Measurements from ENCODE around the gene PNKD. TPM values are rescaled to one million over a fixed set of nuclear protein-coding genes. Genes with fewer than 3 reads are reported as not detected.

The PNKD gene
- total and polyA plus RNA-seq, 8 donors: 17.2 to 89.1 (median 23.0) TPM

GRCh38 chr2:218326315-218326714 is 56.0 kb downstream of the PNKD start:
- FAIRE-seq (no peak), DNase-seq (no peak), ATAC-seq (no peak)
- no peak overlapping the region for H3K4me3 ChIP-seq
- TF ChIP-seq CTCF (IDR thresholded peaks at IDR 0.05): no peak
- intact Hi-C loops (cut with DNase I): no loop called here
- H3K27me3 ChIP-seq: no peaks in the 10 kb centered on the region
- no peaks in the 10 kb centered on the region for H3K9me3 ChIP-seq
- 66% methylated on average over 2 of the region's 2 CpGs for WGBS, 2 donors
- H3K4me1 ChIP-seq: peaks cover 0 to 9% (median 0%) of the 10 kb centered on the region in 3 donors
- no peaks in the 10 kb centered on the region for H3K36me3 ChIP-seq
- H3K27ac ChIP-seq: no peak overlapping the region

- Histone ChIP-seq H3K27ac (no peak overlapping the region), H3K9me3 (no peaks in the 10 kb centered on the region), H3K4me3 (no peak overlapping the region), H3K36me3 (no peaks in the 10 kb centered on the region), H3K27me3 (no peaks in the 10 kb centered on the region), H3K4me1 (peaks cover 0 to 4% (median 0%) of the 10 kb centered on the region in 3 donors)
- WGBS, 2 donors: 71 to 82% methylated on average over 11 of the region's 11 CpGs
- no peak for TF ChIP-seq CTCF (IDR thresholded peaks at IDR 0.05)
- no peak for ATAC-seq
- FAIRE-seq: no peak
- intact Hi-C loops (cut with DNase I): no loop called here
- DNase-seq: no peak
These were observed 57.3 kb downstream of the PNKD start for GRCh38 chr2:218327451-218328210.

GRCh38 chr2:218328294-218328693 is 58.0 kb downstream of the PNKD start:
- DNase-seq (no peak), FAIRE-seq (no peak), ATAC-seq (no peak)
- no peaks in the 10 kb centered on the region for H3K36me3 ChIP-seq
- H3K4me1 ChIP-seq: peaks cover 0 to 4% (median 0%) of the 10 kb centered on the region in 3 donors
- no peaks in the 10 kb centered on the region for H3K27me3 ChIP-seq
- H3K9me3 ChIP-seq: no peaks in the 10 kb centered on the region
- H3K27ac ChIP-seq: no peak overlapping the region
- TF ChIP-seq CTCF (IDR thresholded peaks at IDR 0.05): no peak
- 91 to 92% methylated on average over 2 of the region's 2 CpGs for WGBS, 2 donors
- intact Hi-C loops (cut with DNase I): no loop called here
- no peak overlapping the region for H3K4me3 ChIP-seq

GRCh38 chr2:218329027-218329825 is 58.9 kb downstream of the PNKD start:
- DNase-seq (no peak), FAIRE-seq (no peak), ATAC-seq (no peak)
- Histone ChIP-seq H3K27ac (no peak overlapping the region), H3K36me3 (no peaks in the 10 kb centered on the region), H3K9me3 (no peaks in the 10 kb centered on the region), H3K27me3 (no peaks in the 10 kb centered on the region), H3K4me1 (no peaks in the 10 kb centered on the region), H3K4me3 (no peak overlapping the region)
- TF ChIP-seq CTCF (IDR thresholded peaks at IDR 0.05): no peak
- WGBS, 2 donors: 85 to 89% methylated on average over 18 of the region's 18 CpGs
- intact Hi-C loops (cut with DNase I): no loop called here
